ENCODE data around the gene ABTB2.

Gene ABTB2

DNA sequence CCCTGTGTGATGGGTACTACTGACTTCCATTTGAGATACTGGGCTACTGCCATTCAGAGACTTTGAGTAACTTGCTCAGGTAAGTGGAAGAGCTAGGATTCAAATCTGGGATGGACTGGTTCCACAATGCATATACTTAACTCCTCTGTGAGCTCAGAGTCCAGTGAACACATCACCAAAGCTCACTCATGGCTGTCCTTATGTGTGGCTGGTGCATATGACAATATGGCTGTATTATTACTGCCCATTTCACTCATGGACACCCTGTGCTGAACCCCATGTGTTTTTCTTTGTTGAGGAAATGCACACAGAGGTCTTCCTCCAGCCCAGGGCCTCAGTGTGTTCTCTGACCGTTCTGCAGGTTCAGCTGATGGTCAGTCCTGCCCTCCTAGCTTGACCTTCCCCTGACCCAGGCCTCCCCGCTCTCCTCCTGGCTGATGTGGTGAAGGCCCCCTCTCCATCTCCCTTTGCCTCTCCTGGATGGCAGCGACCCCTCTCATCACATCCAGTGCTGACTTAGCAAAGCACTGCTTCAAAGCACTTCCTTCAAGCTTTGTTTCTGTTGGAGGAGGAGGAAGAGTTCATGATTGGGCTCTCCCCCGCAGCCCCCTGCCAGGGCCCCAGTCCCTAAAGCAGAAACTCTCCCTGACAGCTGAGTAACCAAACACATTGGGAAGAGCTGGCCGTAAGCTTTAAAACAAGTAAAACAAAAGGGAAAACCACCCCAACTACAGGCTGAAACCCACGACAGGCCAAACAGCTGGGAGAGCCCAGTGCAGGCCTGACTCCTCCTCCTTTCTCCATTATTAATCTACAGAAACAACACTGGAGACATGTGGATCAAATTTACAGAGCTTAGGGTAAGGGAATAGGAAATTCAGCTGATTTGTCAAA is 151.2 kb downstream of the ABTB2 start:
- no peak for DNase-seq (ENCODE audit: extremely low read depth, low read depth)
- TF ChIP-seq, protein P1, sequence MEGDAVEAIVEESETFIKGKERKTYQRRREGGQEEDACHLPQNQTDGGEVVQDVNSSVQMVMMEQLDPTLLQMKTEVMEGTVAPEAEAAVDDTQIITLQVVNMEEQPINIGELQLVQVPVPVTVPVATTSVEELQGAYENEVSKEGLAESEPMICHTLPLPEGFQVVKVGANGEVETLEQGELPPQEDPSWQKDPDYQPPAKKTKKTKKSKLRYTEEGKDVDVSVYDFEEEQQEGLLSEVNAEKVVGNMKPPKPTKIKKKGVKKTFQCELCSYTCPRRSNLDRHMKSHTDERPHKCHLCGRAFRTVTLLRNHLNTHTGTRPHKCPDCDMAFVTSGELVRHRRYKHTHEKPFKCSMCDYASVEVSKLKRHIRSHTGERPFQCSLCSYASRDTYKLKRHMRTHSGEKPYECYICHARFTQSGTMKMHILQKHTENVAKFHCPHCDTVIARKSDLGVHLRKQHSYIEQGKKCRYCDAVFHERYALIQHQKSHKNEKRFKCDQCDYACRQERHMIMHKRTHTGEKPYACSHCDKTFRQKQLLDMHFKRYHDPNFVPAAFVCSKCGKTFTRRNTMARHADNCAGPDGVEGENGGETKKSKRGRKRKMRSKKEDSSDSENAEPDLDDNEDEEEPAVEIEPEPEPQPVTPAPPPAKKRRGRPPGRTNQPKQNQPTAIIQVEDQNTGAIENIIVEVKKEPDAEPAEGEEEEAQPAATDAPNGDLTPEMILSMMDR (IDR thresholded peaks at IDR 0.05; ENCODE audit: low read depth, low read length), result no peak

DNA sequence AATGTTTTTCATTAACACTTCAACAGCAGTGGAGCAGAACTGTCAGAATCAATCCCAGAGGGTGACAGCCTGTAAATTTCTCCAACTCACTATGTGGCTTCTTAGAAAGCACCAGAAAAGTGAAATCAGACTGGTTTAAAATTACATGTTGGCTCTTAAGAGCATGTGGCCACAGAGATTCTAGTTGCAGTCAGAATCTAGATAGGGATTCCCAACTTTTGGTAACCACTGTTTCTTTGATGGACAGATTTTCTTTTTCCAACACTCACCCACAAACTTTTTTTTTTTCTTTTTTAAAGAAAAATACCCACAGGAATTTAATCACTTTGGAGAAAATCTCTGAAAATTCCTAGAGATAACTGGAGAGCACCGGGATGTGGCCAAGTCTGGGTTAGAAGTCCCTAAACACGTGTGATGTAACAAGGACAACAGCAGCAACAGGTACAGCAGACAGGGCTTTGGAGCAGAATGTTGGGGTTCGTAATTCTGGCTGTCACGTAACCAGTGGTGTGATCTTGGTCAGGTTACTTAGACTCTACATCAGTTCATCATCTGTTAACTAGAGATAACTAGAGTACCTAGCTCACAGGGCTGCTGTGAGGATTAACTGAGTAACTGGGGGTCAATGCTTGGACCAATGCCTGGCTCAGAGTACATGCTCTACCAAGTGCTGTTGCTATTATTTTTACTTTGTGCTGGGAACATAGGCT is 152.3 kb downstream of the ABTB2 start:
- DNase-seq (ENCODE audit: extremely low read depth, low read depth), result no peak

DNA sequence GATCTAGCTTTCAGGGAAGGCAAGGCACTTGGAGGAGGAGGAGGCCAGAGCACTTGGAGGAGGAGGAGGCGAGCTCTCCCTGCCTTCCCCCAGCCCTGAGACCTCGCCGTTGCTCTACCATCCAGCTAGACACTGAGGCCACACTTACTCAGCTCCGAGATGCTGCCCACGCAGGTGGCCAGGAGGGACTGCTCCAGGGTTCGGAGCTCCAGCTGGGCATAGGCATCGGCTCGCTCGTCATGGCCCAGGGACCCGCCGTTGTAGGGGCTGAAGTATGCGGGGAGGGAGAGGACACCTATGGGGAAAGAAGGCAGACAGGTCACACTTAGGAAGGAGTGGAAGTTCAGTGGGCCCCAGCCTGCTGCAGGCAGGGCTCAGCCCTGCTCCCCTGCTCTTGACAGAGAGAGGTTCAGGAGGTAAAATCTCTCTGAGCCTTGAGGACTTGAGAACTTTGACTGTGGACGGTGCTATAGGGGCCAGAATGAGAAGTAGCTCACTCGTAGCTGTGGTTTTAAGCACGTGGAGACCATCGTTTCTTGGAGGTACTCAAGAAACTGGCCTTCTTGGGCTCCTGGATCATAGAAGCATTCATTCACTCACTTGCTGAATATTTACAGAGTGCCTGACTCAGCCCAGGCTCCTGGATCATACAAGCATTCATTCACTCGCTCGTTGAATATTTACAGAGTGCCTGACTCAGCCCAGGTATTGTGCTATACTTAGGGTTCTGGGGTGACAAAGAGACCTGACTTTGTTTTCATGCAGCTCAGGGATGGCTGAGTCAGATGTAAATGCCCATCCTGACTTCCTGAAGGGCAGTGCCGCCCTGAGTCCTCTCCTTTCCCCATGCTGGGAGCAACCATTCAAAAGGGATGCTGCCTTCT is 153.2 kb downstream of the ABTB2 start:
- no peak for DNase-seq (ENCODE audit: extremely low read depth, low read depth)
- TF ChIP-seq, protein P1 (IDR thresholded peaks at IDR 0.05; ENCODE audit: low read depth, low read length), result no peak

More for the DNA sequence above, 152.3 kb downstream of the ABTB2 start:
- TF ChIP-seq, protein P1 (IDR thresholded peaks at IDR 0.05; ENCODE audit: low read depth, low read length), result no peak

DNA sequence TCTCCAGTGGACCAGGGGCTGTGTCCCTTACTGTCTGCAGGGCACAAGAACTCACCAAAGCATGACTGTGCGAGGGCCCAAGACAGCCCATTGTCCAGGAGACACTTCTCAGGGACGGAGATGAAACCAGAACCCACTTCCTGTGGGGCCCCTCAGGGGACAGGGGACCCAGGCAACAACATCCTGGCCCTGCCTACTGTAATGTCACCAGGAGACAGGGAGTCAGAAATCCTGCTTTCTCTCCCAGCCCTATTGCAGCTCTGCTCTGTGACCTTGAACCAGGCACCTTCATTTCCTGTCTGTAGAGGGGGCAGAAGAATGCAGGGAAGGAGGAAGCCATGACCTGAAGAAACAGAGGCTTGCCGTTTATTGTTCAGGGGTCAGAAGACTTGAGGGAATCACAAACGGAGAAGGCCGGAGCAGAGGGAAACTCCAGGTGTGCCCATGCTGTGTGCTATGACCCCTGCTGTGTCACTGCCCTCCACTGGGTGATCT is 154.4 kb downstream of the ABTB2 start:
- DNase-seq (ENCODE audit: extremely low read depth, low read depth), result no peak
- TF ChIP-seq, protein P1 (IDR thresholded peaks at IDR 0.05; ENCODE audit: low read depth, low read length), result no peak

DNA sequence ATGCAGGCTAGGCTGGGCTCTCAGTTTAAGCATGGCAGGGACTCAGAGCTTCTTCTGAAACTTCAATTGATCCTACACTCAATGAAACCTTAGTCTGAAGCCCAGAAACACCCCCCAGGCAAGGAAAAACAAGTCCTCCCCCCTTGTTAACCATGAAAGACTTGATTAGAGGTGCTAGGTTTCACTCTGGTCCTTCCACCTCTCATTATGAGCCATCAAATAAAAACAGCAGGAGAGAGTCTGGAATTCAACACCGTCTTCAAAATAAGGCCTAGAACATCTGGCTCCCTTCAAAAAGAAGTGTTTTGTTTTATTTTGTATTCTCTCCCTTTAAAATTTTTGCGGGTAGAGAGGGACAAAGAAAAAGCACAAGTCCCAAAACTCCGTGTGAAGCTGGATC is 156.7 kb downstream of the ABTB2 start:
- TF ChIP-seq, protein P1 (IDR thresholded peaks at IDR 0.05; ENCODE audit: low read depth, low read length), result no peak
- DNase-seq (ENCODE audit: extremely low read depth, low read depth), result no peak

DNA sequence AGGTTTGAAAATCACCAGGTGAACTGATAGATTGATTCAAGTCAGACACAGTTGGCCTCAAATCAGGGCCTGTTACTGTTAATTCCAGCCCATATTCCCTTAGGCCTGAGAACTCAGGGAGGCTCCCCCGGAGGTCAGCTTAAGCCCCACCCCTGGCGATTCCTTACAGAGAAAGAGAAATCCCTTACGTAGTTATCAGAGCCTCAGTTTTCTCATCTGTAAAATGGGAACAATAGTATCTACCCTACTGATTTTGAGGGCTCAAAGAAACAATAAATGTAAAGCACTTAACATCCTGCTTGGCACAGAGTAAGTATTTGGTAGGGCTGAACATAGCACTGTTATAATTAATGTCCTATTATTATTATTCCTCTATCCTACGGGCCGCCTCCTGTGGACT is 158.3 kb downstream of the ABTB2 start:
- TF ChIP-seq, protein P1 (IDR thresholded peaks at IDR 0.05; ENCODE audit: low read depth, low read length), result no peak
- no peak for DNase-seq (ENCODE audit: extremely low read depth, low read depth)

Data from AG09319 (cell line).